Measurements from ENCODE around the gene SH3PXD2A.

SH3PXD2A gene

GRCh38 chr10:103602852-103603155, 252.6 kb downstream of the SH3PXD2A start:
- no peak overlapping the region for H3K4me3 ChIP-seq (ENCODE audit: control insufficient read depth, low read depth, low read length)
- DNase-seq (ENCODE audit: low read depth), result no peak
- no peak for TF ChIP-seq CTCF (conservative IDR thresholded peaks at IDR 0.05; ENCODE audit: control insufficient read depth, insufficient read depth, low read depth, low read length)

GRCh38 chr10:103602028-103602851, 253.1 kb downstream of the SH3PXD2A start:
- no peak for DNase-seq (ENCODE audit: low read depth)
- H3K4me3 ChIP-seq (ENCODE audit: control insufficient read depth, low read depth, low read length), result no peak overlapping the region
- TF ChIP-seq CTCF (conservative IDR thresholded peaks at IDR 0.05; ENCODE audit: control insufficient read depth, insufficient read depth, low read depth, low read length), result no peak

GRCh38 chr10:103600956-103601569, 254.3 kb downstream of the SH3PXD2A start:
- no peak for DNase-seq (ENCODE audit: low read depth)
- no peak for TF ChIP-seq CTCF (conservative IDR thresholded peaks at IDR 0.05; ENCODE audit: control insufficient read depth, insufficient read depth, low read depth, low read length)
- no peak overlapping the region for H3K4me3 ChIP-seq (ENCODE audit: control insufficient read depth, low read depth, low read length)

- no peak for TF ChIP-seq CTCF (conservative IDR thresholded peaks at IDR 0.05; ENCODE audit: control insufficient read depth, insufficient read depth, low read depth, low read length)
- DNase-seq (ENCODE audit: low read depth), result no peak
- no peak overlapping the region for H3K4me3 ChIP-seq (ENCODE audit: control insufficient read depth, low read depth, low read length)
Measured at GRCh38 chr10:103600325-103600724, 255.1 kb downstream of the SH3PXD2A start.

GRCh38 chr10:103599907-103600306, 255.5 kb downstream of the SH3PXD2A start:
- H3K4me3 ChIP-seq (ENCODE audit: control insufficient read depth, low read depth, low read length), result no peak overlapping the region
- no peak for DNase-seq (ENCODE audit: low read depth)
- no peak for TF ChIP-seq CTCF (conservative IDR thresholded peaks at IDR 0.05; ENCODE audit: control insufficient read depth, insufficient read depth, low read depth, low read length)

- no peak for TF ChIP-seq CTCF (conservative IDR thresholded peaks at IDR 0.05; ENCODE audit: control insufficient read depth, insufficient read depth, low read depth, low read length)
- no peak overlapping the region for H3K4me3 ChIP-seq (ENCODE audit: control insufficient read depth, low read depth, low read length)
Measured at GRCh38 chr10:103599211-103599610, 256.2 kb downstream of the SH3PXD2A start.

More at GRCh38 chr10:103599211-103599610, 256.2 kb downstream of the SH3PXD2A start:
- DNase-seq (ENCODE audit: low read depth), result no peak
